SK-N-SH (cell line): ENCODE measurements around the gene OVOL3.

Experiments used
- CTCF ChIP-seq: fragments of 200-600 bp; sonication (generic); IDR thresholded peaks from 2 replicates; pipeline ENCODE4 v1.6.1; 2017; ENCODE audit warnings: antibody characterized with exemption, mild to moderate bottlenecking, moderate library complexity
- EP300 ChIP-seq, 2 experiments: IDR thresholded peaks; 2 replicates each; pipeline versions ENCODE4 v1.4.0 to v1.6.1; 2012; ENCODE audit warnings: borderline replicate concordance in 1 of 2, low read depth in 1 of 2, low read length in 1 of 2
- FOXJ3 ChIP-seq: sonication (generic); formaldehyde crosslinking; IDR thresholded peaks from 2 replicates; pipeline ENCODE4 v1.5.1; 2020; ENCODE audit warnings: mild to moderate bottlenecking, missing genetic modification reagents
- MAX ChIP-seq: IDR thresholded peaks from 2 replicates; pipeline ENCODE4 v1.4.0; 2012; ENCODE audit warnings: low read depth
- POLR2AphosphoS5 ChIP-seq: IDR thresholded peaks from 2 replicates; pipeline ENCODE4 v1.6.1; 2012; ENCODE audit warnings: low read depth, low read length
- RCOR1 ChIP-seq: fragments of 150-350 bp; IDR thresholded peaks from 2 replicates; pipeline ENCODE4 v1.6.1; 2017; ENCODE audit warnings: antibody characterized with exemption, low read length
- RFX5 ChIP-seq: IDR thresholded peaks from 2 replicates; pipeline ENCODE4 v1.6.1; 2012; ENCODE audit warnings: mild to moderate bottlenecking, improper control_type of control experiment, low read length
- RXRA ChIP-seq: IDR thresholded peaks from 2 replicates; pipeline ENCODE4 v1.4.0; 2012; ENCODE audit warnings: low read depth, mild to moderate bottlenecking, borderline replicate concordance
- TCF12 ChIP-seq: IDR thresholded peaks from 2 replicates; pipeline ENCODE4 v1.4.0; 2012
- ZBTB33 ChIP-seq: IDR thresholded peaks from 2 replicates; pipeline ENCODE4 v1.4.0; 2012; ENCODE audit warnings: low read depth, borderline replicate concordance
- TF ChIP-seq, protein P1 (sequence below): IDR thresholded peaks from 2 replicates; pipeline ENCODE4 v1.6.1; 2012; ENCODE audit warnings: mild to moderate bottlenecking, low read depth, low read length, moderate library complexity
- TF ChIP-seq, protein P2 (sequence below): fragments of 150-350 bp; IDR thresholded peaks from 2 replicates; pipeline ENCODE4 v1.6.1; 2017; ENCODE audit warnings: antibody characterized with exemption, low read length, low read depth, borderline replicate concordance

GRCh38 chr19:36072081-36072480 lies 38.9 kb upstream of the OVOL3 start:
- TF ChIP-seq RFX5 (no peak), CTCF (no peak), FOXJ3 (CRISPR knock-in tag) (no peak), MAX (no peak), RXRA (no peak), RCOR1 (no peak), POLR2AphosphoS5 (no peak), EP300 (IDR thresholded peaks at IDR 0.05; ENCODE audit: borderline replicate concordance in 1 of 2, low read depth in 1 of 2, low read length in 1 of 2) (no peak), TCF12 (no peak), ZBTB33 (no peak)
- TF ChIP-seq, protein P1, sequence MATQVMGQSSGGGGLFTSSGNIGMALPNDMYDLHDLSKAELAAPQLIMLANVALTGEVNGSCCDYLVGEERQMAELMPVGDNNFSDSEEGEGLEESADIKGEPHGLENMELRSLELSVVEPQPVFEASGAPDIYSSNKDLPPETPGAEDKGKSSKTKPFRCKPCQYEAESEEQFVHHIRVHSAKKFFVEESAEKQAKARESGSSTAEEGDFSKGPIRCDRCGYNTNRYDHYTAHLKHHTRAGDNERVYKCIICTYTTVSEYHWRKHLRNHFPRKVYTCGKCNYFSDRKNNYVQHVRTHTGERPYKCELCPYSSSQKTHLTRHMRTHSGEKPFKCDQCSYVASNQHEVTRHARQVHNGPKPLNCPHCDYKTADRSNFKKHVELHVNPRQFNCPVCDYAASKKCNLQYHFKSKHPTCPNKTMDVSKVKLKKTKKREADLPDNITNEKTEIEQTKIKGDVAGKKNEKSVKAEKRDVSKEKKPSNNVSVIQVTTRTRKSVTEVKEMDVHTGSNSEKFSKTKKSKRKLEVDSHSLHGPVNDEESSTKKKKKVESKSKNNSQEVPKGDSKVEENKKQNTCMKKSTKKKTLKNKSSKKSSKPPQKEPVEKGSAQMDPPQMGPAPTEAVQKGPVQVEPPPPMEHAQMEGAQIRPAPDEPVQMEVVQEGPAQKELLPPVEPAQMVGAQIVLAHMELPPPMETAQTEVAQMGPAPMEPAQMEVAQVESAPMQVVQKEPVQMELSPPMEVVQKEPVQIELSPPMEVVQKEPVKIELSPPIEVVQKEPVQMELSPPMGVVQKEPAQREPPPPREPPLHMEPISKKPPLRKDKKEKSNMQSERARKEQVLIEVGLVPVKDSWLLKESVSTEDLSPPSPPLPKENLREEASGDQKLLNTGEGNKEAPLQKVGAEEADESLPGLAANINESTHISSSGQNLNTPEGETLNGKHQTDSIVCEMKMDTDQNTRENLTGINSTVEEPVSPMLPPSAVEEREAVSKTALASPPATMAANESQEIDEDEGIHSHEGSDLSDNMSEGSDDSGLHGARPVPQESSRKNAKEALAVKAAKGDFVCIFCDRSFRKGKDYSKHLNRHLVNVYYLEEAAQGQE, result no peak
- TF ChIP-seq, protein P2, sequence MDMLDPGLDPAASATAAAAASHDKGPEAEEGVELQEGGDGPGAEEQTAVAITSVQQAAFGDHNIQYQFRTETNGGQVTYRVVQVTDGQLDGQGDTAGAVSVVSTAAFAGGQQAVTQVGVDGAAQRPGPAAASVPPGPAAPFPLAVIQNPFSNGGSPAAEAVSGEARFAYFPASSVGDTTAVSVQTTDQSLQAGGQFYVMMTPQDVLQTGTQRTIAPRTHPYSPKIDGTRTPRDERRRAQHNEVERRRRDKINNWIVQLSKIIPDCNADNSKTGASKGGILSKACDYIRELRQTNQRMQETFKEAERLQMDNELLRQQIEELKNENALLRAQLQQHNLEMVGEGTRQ, result no peak
